Measurements from ENCODE around the gene TMEM237. TPM values are rescaled to one million over a fixed set of nuclear protein-coding genes. Genes with fewer than 3 reads are reported as not detected.
"Not testable (repeated sequence)": the region's sequence is repeated elsewhere in the genome, so short reads cannot be mapped to it uniquely, and the experiment has no call there.

TMEM237 gene, protein sequence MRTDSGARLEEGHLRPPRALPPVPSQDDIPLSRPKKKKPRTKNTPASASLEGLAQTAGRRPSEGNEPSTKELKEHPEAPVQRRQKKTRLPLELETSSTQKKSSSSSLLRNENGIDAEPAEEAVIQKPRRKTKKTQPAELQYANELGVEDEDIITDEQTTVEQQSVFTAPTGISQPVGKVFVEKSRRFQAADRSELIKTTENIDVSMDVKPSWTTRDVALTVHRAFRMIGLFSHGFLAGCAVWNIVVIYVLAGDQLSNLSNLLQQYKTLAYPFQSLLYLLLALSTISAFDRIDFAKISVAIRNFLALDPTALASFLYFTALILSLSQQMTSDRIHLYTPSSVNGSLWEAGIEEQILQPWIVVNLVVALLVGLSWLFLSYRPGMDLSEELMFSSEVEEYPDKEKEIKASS
- total RNA-seq (1 to 10 TPM; 5.4 to 9.3 TPM), total RNA-seq (7.1 to 13.3 reads per million in 2 donors)

DNA sequence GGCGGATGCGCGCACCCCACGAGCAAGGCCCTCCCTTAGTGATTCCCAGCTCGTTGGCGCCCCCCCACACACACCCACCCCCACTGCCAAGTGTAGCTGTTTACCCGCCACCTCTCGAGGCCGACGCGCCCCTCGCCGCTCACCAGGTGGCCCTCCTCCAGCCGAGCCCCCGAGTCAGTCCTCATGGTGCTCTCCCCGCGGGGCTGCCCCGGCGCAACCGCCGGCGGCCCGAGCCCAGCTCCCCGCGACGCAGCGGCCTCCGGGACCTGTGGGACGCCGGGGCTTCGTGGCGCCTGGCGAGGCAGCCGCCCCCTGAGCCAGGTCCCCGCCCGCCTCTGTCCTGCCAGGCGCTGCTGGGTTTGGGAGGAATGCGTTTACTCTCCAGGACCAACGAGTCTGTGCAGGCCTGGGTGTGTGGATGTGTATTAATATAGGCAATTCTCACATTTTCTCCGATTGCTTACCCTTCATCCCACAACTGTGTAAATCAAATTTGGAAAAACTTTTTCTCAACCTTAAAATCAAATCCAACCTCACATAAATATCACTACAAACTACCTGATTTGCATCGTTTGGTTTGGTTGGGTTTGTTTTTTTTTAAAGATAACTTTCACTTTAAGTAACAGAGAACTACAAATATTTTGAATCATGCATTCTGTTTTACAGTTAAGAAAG lies at the start of gene TMEM237:
Gene TMEM237 (minus strand): TSS at position 288 of the 675 bp plus-strand sequence. CDS start 103 bp downstream, at position 185.
- peak in 2 of 3 donors; percentile 49 to 51 for DNase-seq
- H3K9me3 ChIP-seq (ENCODE audit: control insufficient read depth, low read length, poor library complexity, severe bottlenecking), result no peaks in the 10 kb centered on the region
- peaks cover 11% of the 10 kb centered on the region for H3K4me1 Mint-ChIP-seq
- H3K27me3 Mint-ChIP-seq, result peaks cover 6% of the 10 kb centered on the region
- H3K27ac Mint-ChIP-seq, result peak within 1 kb of the TSS; percentile 91
- H3K4me3 Mint-ChIP-seq, result peak within 1 kb of the TSS; percentile 95
- ATAC-seq, result peak; percentile 56
- no peaks in the 10 kb centered on the region for H3K36me3 Mint-ChIP-seq (ENCODE audit: low read depth)

DNA sequence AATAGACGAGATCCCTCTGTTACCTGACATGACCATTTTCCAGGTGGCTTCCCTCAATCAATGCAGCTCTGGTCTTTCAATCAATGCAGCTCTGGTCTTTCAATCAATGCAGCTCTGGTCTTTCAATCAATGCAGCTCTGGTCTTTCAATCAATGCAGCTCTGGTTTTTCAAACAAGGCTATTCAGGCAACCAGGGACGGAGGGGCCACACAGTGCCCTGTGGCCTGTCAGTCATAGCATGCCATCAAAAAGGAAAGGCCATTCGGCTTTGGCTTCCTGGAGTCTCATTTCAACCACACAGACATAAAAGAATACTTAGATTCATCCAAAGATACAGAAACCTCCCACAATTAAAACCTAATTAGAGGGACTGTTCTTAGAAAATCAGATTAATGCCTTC lies 41.9 kb upstream of the TMEM237 start:
- Mint-ChIP-seq H3K4me1 (peaks cover 2% of the 10 kb centered on the region), H3K27me3 (peaks cover 56% of the 10 kb centered on the region), H3K36me3 (ENCODE audit: low read depth) (peaks cover 3% of the 10 kb centered on the region), H3K4me3 (no peak overlapping the region), H3K27ac (no peak overlapping the region)
- DNase-seq, result no peak
- H3K9me3 ChIP-seq (ENCODE audit: control insufficient read depth, low read length, poor library complexity, severe bottlenecking), result no peaks in the 10 kb centered on the region
- ATAC-seq, result no peak

DNA sequence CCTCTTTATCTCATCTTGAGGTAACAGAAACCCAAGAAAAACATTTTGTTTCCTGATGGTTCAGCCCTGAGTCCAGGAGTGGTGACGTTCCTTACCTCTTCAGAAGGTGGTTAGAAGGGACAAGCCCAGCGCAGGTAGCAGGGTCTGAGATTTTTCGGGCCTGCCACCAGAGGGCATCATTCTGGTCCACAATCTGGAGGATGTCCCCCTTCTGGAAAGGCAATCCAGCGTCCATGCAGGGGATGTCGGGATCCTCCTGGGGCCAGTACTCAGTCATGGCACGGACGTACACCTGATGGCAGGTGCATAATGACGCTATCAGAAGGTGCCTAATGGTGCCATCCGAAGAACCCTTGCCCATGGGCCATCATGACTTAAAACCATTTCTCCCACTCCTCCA lies 37.4 kb upstream of the TMEM237 start:
- no peak overlapping the region for H3K4me3 Mint-ChIP-seq
- ATAC-seq (no peak), DNase-seq (no peak)
- peaks cover 5% of the 10 kb centered on the region for H3K36me3 Mint-ChIP-seq (ENCODE audit: low read depth)
- H3K27ac Mint-ChIP-seq, result peak overlapping the region; percentile 12
- H3K4me1 Mint-ChIP-seq, result peaks cover 2% of the 10 kb centered on the region
- peaks cover 49% of the 10 kb centered on the region for H3K27me3 Mint-ChIP-seq
- H3K9me3 ChIP-seq (ENCODE audit: control insufficient read depth, low read length, poor library complexity, severe bottlenecking), result no peaks in the 10 kb centered on the region

DNA sequence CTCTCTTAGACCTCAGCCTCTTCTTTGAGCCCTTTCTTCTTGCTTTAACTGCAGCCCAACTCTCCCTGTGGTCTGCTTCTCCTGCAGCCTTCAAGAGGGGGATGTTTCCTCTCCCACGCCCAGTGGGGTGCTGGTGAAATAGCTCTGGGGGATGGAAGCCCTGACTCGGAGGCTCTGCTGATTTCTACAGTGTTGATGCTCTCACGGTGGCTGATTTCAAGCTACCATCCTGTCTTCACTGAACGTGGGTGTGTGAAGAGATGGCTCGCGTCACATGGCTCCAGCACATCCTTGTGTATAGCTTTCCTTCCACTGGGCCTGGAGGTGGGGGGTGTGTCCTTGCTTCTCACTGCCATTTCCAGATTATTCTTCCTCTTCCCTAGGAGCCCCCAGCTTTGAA lies 35.1 kb upstream of the TMEM237 start:
- ATAC-seq, result no peak
- H3K4me1 Mint-ChIP-seq, result peaks cover 2% of the 10 kb centered on the region
- H3K4me3 Mint-ChIP-seq, result no peak overlapping the region
- no peak for DNase-seq
- H3K27me3 Mint-ChIP-seq, result peaks cover 39% of the 10 kb centered on the region
- no peaks in the 10 kb centered on the region for H3K9me3 ChIP-seq (ENCODE audit: control insufficient read depth, low read length, poor library complexity, severe bottlenecking)
- no peak overlapping the region for H3K27ac Mint-ChIP-seq
- H3K36me3 Mint-ChIP-seq (ENCODE audit: low read depth), result peaks cover 5% of the 10 kb centered on the region

DNA sequence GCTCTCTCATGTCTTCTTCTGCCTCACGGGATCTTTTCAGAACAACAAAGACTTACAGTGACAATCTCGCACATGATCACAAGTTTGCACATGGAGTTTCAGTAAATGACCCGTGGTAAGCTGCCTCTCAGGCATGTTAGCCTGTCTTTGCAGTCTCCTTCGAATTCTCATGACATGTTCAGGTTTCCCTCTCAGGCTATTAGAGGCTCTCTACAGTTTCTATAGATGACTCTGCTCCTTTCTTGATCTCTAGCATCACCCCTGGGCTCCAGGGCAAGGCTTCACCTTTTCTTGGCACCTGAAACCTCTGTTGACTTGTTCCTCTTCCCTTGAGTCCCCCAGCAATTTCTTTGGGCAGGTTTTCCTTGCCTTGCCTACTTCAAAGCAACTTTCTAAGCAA lies 32.2 kb upstream of the TMEM237 start:
- Mint-ChIP-seq H3K27me3 (peaks cover 12% of the 10 kb centered on the region), H3K36me3 (ENCODE audit: low read depth) (peaks cover 2% of the 10 kb centered on the region), H3K27ac (no peak overlapping the region), H3K4me3 (no peak overlapping the region), H3K4me1 (peaks cover 3% of the 10 kb centered on the region)
- no peak for ATAC-seq
- DNase-seq, result no peak
- no peaks in the 10 kb centered on the region for H3K9me3 ChIP-seq (ENCODE audit: control insufficient read depth, low read length, poor library complexity, severe bottlenecking)

DNA sequence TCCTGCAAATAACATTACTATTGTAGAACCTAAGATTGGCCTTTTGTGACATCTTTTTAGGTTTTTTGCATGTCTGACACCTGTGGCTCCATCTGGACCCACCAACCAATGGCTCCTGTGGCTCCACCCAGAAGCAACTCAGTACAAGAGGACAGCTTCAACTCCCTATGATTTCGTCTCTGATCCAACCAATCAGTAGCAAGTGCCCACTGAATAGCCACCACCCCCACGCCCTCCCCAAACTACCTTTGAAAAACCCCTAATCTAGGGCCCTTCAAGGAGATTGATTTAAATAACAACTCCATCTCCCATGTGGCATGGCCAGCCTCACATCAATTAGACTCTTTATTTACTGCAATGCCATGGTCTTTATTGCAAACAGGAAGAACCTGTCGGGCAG lies 31.5 kb upstream of the TMEM237 start:
- no peak for DNase-seq
- Mint-ChIP-seq H3K36me3 (ENCODE audit: low read depth) (peaks cover 2% of the 10 kb centered on the region), H3K4me3 (no peak overlapping the region), H3K27me3 (peaks cover 12% of the 10 kb centered on the region), H3K4me1 (peaks cover 3% of the 10 kb centered on the region), H3K27ac (no peak overlapping the region)
- ATAC-seq, result no peak
- H3K9me3 ChIP-seq (ENCODE audit: control insufficient read depth, low read length, poor library complexity, severe bottlenecking), result no peaks in the 10 kb centered on the region

DNA sequence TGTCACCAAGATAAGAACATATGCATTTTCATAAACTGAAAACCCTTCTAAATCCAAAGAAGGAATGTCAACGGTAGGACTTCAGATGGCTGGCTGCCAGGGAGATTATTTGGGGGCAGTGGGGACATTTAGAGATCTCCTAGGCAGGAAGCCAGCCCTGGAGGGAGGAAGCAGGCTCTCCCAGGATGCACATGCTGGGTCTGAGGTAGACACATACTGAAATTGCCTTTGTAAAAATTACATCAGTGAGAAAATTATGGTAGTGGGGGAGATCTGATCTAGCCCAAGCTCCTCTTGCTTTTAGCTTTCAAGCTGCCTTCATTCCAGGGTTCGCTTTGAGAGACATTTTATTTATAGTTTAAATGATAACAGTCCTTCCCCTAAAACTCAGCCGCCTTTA lies 31.0 kb upstream of the TMEM237 start:
- no peaks in the 10 kb centered on the region for H3K9me3 ChIP-seq (ENCODE audit: control insufficient read depth, low read length, poor library complexity, severe bottlenecking)
- ATAC-seq (no peak), DNase-seq (no peak)
- Mint-ChIP-seq H3K27ac (no peak overlapping the region), H3K27me3 (peaks cover 12% of the 10 kb centered on the region), H3K4me3 (no peak overlapping the region), H3K36me3 (ENCODE audit: low read depth) (peaks cover 2% of the 10 kb centered on the region), H3K4me1 (peaks cover 3% of the 10 kb centered on the region)

DNA sequence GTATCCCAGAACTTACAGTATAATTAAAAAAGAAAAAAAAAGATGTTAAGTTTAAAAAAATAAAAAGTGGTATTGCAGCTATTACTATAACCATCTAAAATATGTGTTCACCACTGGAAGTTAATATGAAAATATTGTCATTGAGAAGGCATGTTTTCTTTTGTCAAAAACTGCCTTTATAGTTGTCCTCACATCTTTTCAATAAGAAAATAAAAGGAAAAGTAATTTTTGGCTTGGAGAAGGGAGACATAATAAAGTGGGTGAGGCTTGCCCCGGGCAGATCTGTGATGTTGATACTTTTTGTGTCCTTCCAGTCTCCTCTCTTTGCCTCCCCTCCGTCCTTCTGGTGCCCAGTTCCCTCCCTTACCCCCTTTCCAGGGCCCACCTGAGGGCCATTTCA lies 30.2 kb upstream of the TMEM237 start:
- no peaks in the 10 kb centered on the region for H3K9me3 ChIP-seq (ENCODE audit: control insufficient read depth, low read length, poor library complexity, severe bottlenecking)
- no peak overlapping the region for H3K27ac Mint-ChIP-seq
- H3K4me1 Mint-ChIP-seq, result peaks cover 3% of the 10 kb centered on the region
- H3K27me3 Mint-ChIP-seq, result peaks cover 12% of the 10 kb centered on the region
- DNase-seq (no peak), ATAC-seq (no peak)
- H3K36me3 Mint-ChIP-seq (ENCODE audit: low read depth), result peaks cover 2% of the 10 kb centered on the region
- H3K4me3 Mint-ChIP-seq, result no peak overlapping the region

DNA sequence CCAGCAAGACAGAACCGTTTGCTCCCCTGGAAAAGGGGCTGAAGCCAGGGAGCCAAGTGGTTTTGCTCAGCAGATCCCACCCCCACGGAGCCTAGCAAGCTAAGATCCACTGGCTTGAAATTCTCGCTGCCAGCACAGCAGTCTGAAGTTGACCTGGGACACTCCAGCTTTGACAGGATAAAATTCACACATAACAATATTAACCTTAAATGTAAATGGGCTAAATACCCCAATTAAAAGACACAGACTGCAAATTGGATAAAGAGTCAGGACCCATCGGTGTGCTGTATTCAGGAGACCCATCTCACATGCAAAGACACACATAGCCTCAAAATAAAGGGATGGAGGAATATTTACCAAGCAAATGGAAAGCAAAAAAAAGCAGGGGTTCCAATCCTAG lies 27.9 kb upstream of the TMEM237 start:
- not testable (repeated sequence) for ATAC-seq; DNase-seq; H3K9me3 ChIP-seq (ENCODE audit: control insufficient read depth, low read length, poor library complexity, severe bottlenecking); H3K27ac Mint-ChIP-seq; H3K4me1 Mint-ChIP-seq; H3K36me3 Mint-ChIP-seq (ENCODE audit: low read depth); H3K4me3 Mint-ChIP-seq; H3K27me3 Mint-ChIP-seq

DNA sequence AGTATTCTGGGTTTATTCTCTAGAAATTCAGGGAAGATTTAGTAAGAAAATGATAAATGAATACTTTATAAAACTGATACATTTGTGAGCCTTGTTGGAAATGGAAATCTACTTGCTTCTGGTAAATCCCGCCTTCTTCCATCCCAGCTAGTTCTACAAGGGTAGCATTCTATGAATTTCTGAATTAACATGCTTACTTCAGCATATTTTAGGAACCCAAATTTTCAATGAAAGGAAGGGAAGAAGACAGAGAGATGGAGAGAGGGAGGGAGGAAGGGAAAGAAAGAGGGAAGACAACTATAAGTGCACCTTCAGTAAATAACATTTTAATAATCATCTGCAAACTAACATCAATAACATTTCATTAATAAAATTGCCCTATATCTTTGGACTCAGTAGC lies 26.6 kb upstream of the TMEM237 start:
- DNase-seq, result no peak
- Mint-ChIP-seq H3K4me1 (peaks cover 3% of the 10 kb centered on the region), H3K27me3 (no peaks in the 10 kb centered on the region), H3K27ac (no peak overlapping the region), H3K36me3 (ENCODE audit: low read depth) (no peaks in the 10 kb centered on the region), H3K4me3 (no peak overlapping the region)
- H3K9me3 ChIP-seq (ENCODE audit: control insufficient read depth, low read length, poor library complexity, severe bottlenecking), result no peaks in the 10 kb centered on the region
- ATAC-seq, result no peak

DNA sequence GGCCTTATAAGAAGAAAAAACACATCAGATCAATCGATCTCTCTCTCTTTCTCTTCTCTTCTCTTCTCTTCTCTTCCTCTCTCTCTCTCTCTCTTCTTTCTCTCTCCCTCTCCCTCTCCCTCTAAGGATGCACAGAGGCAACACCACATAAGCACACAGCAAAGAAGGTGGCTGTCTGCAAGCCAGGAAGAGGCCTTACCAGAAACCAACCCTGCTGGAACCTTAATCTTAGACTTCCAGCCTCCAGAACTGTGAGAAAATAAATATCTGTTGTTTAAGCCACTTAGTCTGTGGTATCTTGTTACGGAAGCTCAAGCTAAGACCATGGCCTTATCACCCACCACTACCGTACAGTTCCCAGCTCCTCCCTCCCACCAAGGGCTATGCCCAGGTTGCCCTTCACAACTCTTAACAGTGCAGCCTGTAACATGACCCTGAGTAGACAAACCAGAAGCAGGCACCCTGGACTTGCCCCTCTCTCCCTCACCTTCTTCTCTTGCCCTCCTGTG lies 25.2 kb upstream of the TMEM237 start:
- H3K9me3 ChIP-seq (ENCODE audit: control insufficient read depth, low read length, poor library complexity, severe bottlenecking), result no peaks in the 10 kb centered on the region
- no peak overlapping the region for H3K4me3 Mint-ChIP-seq
- H3K36me3 Mint-ChIP-seq (ENCODE audit: low read depth), result no peaks in the 10 kb centered on the region
- ATAC-seq (no peak), DNase-seq (no peak)
- H3K27me3 Mint-ChIP-seq, result peaks cover 8% of the 10 kb centered on the region
- H3K4me1 Mint-ChIP-seq, result peaks cover 3% of the 10 kb centered on the region
- H3K27ac Mint-ChIP-seq, result peak overlapping the region; percentile 8

DNA sequence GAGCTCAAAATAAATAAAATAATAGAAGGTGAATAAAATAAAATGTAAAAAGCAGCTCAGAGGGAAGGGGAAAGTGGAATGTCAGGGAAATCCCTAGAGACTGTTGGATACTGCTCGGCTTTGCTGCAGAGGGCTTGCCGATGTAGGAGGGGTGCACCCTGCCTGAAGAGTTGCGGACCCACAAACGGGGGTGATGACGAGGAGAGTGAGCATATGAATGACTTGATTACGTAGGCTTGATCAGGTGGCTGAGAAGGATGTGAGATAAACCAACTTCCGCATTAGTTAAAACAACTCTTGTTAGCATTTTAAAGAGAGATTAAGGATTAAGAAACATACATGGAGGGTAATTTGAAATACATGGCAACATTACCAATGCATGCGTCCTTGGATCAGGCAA lies 21.0 kb upstream of the TMEM237 start:
- ATAC-seq (no peak), DNase-seq (no peak)
- peaks cover 18% of the 10 kb centered on the region for H3K27me3 Mint-ChIP-seq
- peak overlapping the region; percentile 49 for H3K27ac Mint-ChIP-seq
- no peaks in the 10 kb centered on the region for H3K9me3 ChIP-seq (ENCODE audit: control insufficient read depth, low read length, poor library complexity, severe bottlenecking)
- no peak overlapping the region for H3K4me3 Mint-ChIP-seq
- no peaks in the 10 kb centered on the region for H3K4me1 Mint-ChIP-seq
- no peaks in the 10 kb centered on the region for H3K36me3 Mint-ChIP-seq (ENCODE audit: low read depth)

DNA sequence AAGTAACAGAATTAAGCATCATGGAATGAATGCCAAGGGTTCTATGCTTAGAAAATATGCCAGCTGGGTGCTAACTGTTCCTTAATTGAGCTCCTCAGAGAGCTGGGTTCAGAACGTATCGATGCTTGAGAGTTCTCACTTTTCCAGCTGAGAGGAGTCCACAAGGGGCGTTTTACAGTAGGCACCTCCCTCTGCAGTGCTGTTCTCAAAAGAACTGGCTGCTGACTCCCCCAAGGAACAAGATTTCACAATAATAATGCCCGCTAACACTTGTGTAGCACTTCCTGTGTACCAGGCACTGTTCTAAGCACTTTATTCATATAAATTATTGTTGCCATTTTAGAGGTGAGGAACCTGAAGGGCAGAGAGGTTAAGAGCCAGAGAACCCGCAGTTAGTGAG lies 18.1 kb upstream of the TMEM237 start:
- H3K4me1 Mint-ChIP-seq, result peaks cover 2% of the 10 kb centered on the region
- no peak overlapping the region for H3K4me3 Mint-ChIP-seq
- H3K27ac Mint-ChIP-seq, result peak overlapping the region; percentile 34

More for the DNA sequence above, 18.1 kb upstream of the TMEM237 start:
- ATAC-seq (no peak), DNase-seq (no peak)
- peaks cover 9% of the 10 kb centered on the region for H3K36me3 Mint-ChIP-seq (ENCODE audit: low read depth)
- H3K9me3 ChIP-seq (ENCODE audit: control insufficient read depth, low read length, poor library complexity, severe bottlenecking), result no peaks in the 10 kb centered on the region
- peaks cover 43% of the 10 kb centered on the region for H3K27me3 Mint-ChIP-seq

Measured in T-helper 17 cell (primary cell).